HG03097 (cell line): ENCODE results near the gene RBSN.

ENCODE experiments used
- ATAC-seq: cut with Tn5 transposase; IDR thresholded peaks from one replicate; pipeline ENCODE4 v1.9.1; 2021; ENCODE audit not compliant: unreplicated experiment, low FRiP score

Gene RBSN

GRCh38 chr3:15063656-15064286, 35.2 kb downstream of the RBSN start:
- no peak for ATAC-seq

GRCh38 chr3:15063238-15063637, 35.7 kb downstream of the RBSN start:
- no peak for ATAC-seq

GRCh38 chr3:15060029-15060428, 38.9 kb downstream of the RBSN start:
- no peak for ATAC-seq

GRCh38 chr3:15056676-15057404, 42.1 kb downstream of the RBSN start:
- ATAC-seq = no peak

GRCh38 chr3:15055019-15055557, 43.9 kb downstream of the RBSN start:
- peak; percentile 34 for ATAC-seq

GRCh38 chr3:15053541-15053940, 45.4 kb downstream of the RBSN start:
- ATAC-seq = no peak

GRCh38 chr3:15052335-15053242, 46.4 kb downstream of the RBSN start:
- ATAC-seq = no peak

- ATAC-seq = peak; percentile 37
These were observed 47.4 kb downstream of the RBSN start for GRCh38 chr3:15051531-15051930.

GRCh38 chr3:15050405-15051092, 48.4 kb downstream of the RBSN start:
- peak; percentile 61 for ATAC-seq

- no peak for ATAC-seq
These were observed 49.4 kb downstream of the RBSN start for GRCh38 chr3:15049584-15049983.

GRCh38 chr3:15045667-15046066, 53.3 kb downstream of the RBSN start:
- ATAC-seq = no peak

GRCh38 chr3:15044326-15044725, 54.6 kb downstream of the RBSN start:
- no peak for ATAC-seq

- no peak for ATAC-seq
These were observed 55.4 kb downstream of the RBSN start for GRCh38 chr3:15043408-15044171.

- ATAC-seq = no peak
These were observed 56.0 kb downstream of the RBSN start for GRCh38 chr3:15042936-15043335.

- ATAC-seq = no peak
These were observed 57.0 kb downstream of the RBSN start for GRCh38 chr3:15041950-15042349.

- no peak for ATAC-seq
These were observed 58.1 kb downstream of the RBSN start for GRCh38 chr3:15040844-15041243.

- no peak for ATAC-seq
These were observed 60.6 kb downstream of the RBSN start for GRCh38 chr3:15038306-15038705.

GRCh38 chr3:15033103-15033502, 65.8 kb downstream of the RBSN start:
- no peak for ATAC-seq

GRCh38 chr3:15032650-15033049, 66.3 kb downstream of the RBSN start:
- ATAC-seq = no peak

GRCh38 chr3:15029625-15030024, 69.3 kb downstream of the RBSN start:
- ATAC-seq = no peak
